Measurements from ENCODE around the gene AZIN2. TPM values are rescaled to one million over a fixed set of nuclear protein-coding genes. Genes with fewer than 3 reads are reported as not detected.

Gene AZIN2
- total and polyA plus RNA-seq, 2 of the 13 experiments (the other 11 are each of a cell fraction or from before 2014, with no cell fraction given): 1.7 to 3.5 TPM

DNA sequence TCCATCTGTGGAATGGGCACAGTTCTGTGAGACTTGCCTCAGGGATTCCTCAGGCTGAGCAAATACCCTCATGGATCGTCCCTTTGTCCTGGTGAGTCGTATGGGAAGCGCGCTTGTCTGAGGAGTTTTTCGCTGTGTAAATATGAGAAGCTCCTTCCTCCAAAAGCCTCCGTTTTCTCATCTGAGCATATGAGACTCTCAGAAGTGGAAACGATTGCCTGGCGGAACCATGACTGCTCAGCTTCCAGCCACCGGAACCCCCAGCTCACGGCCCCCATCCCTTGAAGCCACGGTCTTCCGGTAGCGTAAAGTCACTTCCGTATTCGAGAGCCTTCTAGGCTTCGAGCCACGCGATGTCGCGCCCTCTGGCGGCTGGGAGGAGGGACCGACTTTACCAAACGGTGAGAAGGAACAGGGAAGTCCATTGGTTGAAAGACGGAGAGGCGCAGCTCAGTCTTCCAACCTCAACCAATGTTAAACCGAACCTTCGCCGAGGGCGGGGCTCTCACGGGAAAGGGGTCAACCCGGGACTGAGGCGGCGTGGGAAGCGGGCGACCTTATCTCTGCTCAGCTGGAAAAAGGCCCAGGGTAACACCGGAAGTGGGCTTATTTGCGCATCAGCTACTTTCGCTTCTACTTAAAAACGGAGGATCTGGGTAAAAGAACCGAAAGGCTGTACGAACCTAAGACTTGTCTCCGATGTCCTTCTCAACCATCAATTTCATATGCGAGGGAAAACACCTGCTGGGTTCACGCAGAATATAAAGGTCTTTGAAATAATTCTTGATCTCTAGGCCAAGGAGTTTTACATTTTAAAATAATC is 46.3 kb downstream of the AZIN2 start (continued):
- TF ChIP-seq, protein P1, sequence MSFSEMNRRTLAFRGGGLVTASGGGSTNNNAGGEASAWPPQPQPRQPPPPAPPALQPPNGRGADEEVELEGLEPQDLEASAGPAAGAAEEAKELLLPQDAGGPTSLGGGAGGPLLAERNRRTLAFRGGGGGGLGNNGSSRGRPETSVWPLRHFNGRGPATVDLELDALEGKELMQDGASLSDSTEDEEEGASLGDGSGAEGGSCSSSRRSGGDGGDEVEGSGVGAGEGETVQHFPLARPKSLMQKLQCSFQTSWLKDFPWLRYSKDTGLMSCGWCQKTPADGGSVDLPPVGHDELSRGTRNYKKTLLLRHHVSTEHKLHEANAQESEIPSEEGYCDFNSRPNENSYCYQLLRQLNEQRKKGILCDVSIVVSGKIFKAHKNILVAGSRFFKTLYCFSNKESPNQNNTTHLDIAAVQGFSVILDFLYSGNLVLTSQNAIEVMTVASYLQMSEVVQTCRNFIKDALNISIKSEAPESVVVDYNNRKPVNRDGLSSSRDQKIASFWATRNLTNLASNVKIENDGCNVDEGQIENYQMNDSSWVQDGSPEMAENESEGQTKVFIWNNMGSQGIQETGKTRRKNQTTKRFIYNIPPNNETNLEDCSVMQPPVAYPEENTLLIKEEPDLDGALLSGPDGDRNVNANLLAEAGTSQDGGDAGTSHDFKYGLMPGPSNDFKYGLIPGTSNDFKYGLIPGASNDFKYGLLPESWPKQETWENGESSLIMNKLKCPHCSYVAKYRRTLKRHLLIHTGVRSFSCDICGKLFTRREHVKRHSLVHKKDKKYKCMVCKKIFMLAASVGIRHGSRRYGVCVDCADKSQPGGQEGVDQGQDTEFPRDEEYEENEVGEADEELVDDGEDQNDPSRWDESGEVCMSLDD (CRISPR knock-in tag; IDR thresholded peaks at IDR 0.05; ENCODE audit: borderline replicate concordance): no peak; the same call in 1 of the 2 replicates
- peak; percentile 94 for TF ChIP-seq NR2C2 (CRISPR knock-in tag; IDR thresholded peaks at IDR 0.05; ENCODE audit: borderline replicate concordance)
- no peak; the same call in 1 of the 2 replicates for TF ChIP-seq ZNF33B (CRISPR knock-in tag; IDR thresholded peaks at IDR 0.05)
- peak; percentile 95 for TF ChIP-seq ZNF343 (CRISPR knock-in tag; IDR thresholded peaks at IDR 0.05)
- TF ChIP-seq ZNF317 (CRISPR knock-in tag; IDR thresholded peaks at IDR 0.05): no peak; the same call in 1 of the 2 replicates
- TF ChIP-seq, protein P2, sequence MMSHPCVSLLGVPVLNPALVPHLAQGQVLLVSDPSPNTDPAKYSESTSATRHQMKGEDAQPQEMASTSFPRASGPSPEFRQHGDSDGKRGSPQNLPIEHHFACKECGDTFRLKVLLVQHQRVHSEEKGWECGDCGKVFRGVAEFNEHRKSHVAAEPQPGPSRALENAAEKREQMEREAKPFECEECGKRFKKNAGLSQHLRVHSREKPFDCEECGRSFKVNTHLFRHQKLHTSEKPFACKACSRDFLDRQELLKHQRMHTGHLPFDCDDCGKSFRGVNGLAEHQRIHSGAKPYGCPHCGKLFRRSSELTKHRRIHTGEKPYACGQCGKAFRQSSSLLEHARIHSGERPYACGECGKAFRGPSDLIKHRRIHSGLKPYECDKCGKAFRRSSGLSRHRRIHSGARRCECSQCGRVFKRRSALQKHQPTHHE (CRISPR knock-in tag; IDR thresholded peaks at IDR 0.05; ENCODE audit: borderline replicate concordance): no peak
- TF ChIP-seq ZNF383 (CRISPR knock-in tag; IDR thresholded peaks at IDR 0.05; ENCODE audit: borderline replicate concordance): no peak
- peak; percentile 94 for TF ChIP-seq SP2 (CRISPR knock-in tag; IDR thresholded peaks at IDR 0.05)
- TF ChIP-seq ZNF432 (CRISPR knock-in tag; IDR thresholded peaks at IDR 0.05; ENCODE audit: borderline replicate concordance): no peak
- TF ChIP-seq AGO1 (IDR thresholded peaks at IDR 0.05; ENCODE audit: low read depth, low read length, poor library complexity, severe bottlenecking): no peak
- no peak; the same call in 1 of the 2 replicates for TF ChIP-seq FOXO1 (CRISPR knock-in tag; IDR thresholded peaks at IDR 0.05)

Measured in HepG2 (cell line).